ENCODE results near the gene YIF1A. TPM values are rescaled to one million over a fixed set of nuclear protein-coding genes. Genes with fewer than 3 reads are reported as not detected.

Gene YIF1A, protein sequence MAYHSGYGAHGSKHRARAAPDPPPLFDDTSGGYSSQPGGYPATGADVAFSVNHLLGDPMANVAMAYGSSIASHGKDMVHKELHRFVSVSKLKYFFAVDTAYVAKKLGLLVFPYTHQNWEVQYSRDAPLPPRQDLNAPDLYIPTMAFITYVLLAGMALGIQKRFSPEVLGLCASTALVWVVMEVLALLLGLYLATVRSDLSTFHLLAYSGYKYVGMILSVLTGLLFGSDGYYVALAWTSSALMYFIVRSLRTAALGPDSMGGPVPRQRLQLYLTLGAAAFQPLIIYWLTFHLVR
- total RNA-seq (2013) = 31.7 TPM
- polyA plus RNA-seq (10 to 100 TPM; 50.0 to 81.1 (median 63.8) TPM), polyA minus RNA-seq (22.6 and 42.7 TPM in 2 replicates), total RNA-seq (5.0 to 10.7 (median 8.7) reads per million in 11 experiments)

DNA sequence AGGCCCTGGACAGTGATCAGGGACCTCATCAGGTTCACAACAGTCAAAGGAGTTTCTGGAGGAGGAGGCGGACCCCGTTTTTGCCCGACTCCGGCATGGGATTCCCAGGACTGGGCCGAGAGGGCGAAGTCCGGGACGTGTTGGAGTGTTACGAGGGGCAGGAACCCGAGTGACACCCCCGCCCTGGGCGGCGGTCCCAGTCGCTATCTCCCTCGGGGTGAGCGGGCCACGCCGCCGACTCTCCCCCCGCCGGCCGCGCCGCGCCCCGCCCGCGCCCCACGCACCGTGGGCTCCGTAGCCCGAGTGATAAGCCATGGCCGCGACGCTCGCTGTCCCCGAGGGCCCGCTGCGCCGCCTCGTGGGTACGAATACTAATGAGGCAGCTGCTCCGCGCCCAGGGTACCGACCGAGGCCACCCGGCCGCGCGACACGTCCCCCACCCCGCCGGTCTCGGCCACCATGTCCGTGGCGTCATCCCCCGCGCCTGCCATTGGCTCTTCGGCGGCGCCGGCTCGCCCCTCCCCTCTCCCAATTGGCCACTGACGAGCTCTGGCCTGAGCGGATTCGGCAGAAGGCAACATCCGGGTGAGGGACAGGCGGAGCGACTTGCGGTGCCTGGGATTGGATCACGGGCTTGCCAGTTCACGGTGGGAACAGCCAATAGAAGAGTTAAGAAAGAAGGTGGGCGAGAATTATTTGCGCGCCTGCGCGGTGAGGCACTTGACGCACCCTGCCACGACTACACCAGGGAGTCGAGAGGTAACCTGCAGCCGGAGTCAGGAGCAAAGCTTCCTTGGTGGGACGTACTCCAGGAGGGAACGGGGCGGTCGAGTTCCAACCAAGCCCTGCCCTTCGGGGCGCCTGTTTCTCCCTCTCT is at the start of gene YIF1A:
Gene YIF1A, minus strand, starts transcription at position 473 of the 877 bp plus-strand sequence. Its CDS starts 158 bp downstream, at position 315.
- Mint-ChIP-seq H3K4me1 (peaks cover 36% of the 10 kb centered on the region), H3K27ac (peak within 1 kb of the TSS; percentile 82 to 90 (median 84)), H3K36me3 (peaks cover 9 to 20% of the 10 kb centered on the region in 2 donors), H3K9me3 (peaks cover 0 to 7% (median 4%) of the 10 kb centered on the region in 7 donors), H3K4me3 (peak within 1 kb of the TSS; percentile 86 to 94), H3K27me3 (ENCODE audit: low read depth in 3 of 3) (peaks cover 31 to 41% (median 38%) of the 10 kb centered on the region in 3 donors)
- Histone ChIP-seq H3K79me2 (ENCODE audit: insufficient read depth, low read length) (no peaks in the 10 kb centered on the region), H3K9ac (ENCODE audit: insufficient read depth, low read length, poor library complexity, severe bottlenecking) (peak within 1 kb of the TSS; percentile 75), H3K27me3 (ENCODE audit: control insufficient read depth in 2 of 2, insufficient read depth in 2 of 2, low read length in 2 of 2) (peaks cover 24 to 41% of the 10 kb centered on the region in 2 donors), H3K27ac (ENCODE audit: low read depth in 1 of 2, low read length in 2 of 2) (peak within 1 kb of the TSS; percentile 37 to 74), H3K36me3 (replicated peaks in 1 of 2; ENCODE audit: control insufficient read depth in 1 of 2, insufficient read depth in 2 of 2, low read length in 2 of 2) (peaks cover 3 to 14% of the 10 kb centered on the region in 2 donors), H3K4me2 (replicated peaks; ENCODE audit: extremely low read depth, low read length, poor library complexity, severe bottlenecking) (peak within 1 kb of the TSS; percentile 95), H3K4me3 (replicated peaks in 1 of 3; ENCODE audit: low read depth in 2 of 3, low read length in 3 of 3) (peak within 1 kb of the TSS; percentile 77 to 84 (median 81)), H3K4me1 (ENCODE audit: control insufficient read depth in 1 of 2, insufficient read depth in 2 of 2, low read length in 2 of 2) (peaks cover 37 to 44% of the 10 kb centered on the region in 2 donors), H2AFZ (ENCODE audit: insufficient read depth, low read depth, low read length, poor library complexity, severe bottlenecking) (peak within 1 kb of the TSS; percentile 84), H3K9me3 (replicated peaks in 1 of 2; ENCODE audit: control insufficient read depth in 1 of 2, insufficient read depth in 1 of 2, low read length in 2 of 2) (peaks cover 0 to 11% of the 10 kb centered on the region in 2 donors), H4K20me1 (ENCODE audit: insufficient read depth, low read length) (peaks cover 6% of the 10 kb centered on the region)
- no peak for TF ChIP-seq CTCF (IDR thresholded peaks at IDR 0.05)
- intact Hi-C loops (cut with micrococcal nuclease) = loop anchor here in 1 of 2 donors (2.0 kb wide), 1 partner anchor 20 kb away; the partner anchor contains the start of gene RAB1B
- peak; percentile 98 to 99 (median 98) for DNase-seq
- WGBS (ENCODE audit: insufficient coverage) = under 1% methylated on average over 85 of the region's 87 CpGs
